ENCODE results near the gene B4GALNT3.

The B4GALNT3 gene

GRCh38 chr12:467591-467990 is 7.9 kb downstream of the B4GALNT3 start:
- no peaks in the 10 kb centered on the region for H3K36me3 ChIP-seq (ENCODE audit: control insufficient read depth, insufficient read depth, low read length)
- peaks cover 26% of the 10 kb centered on the region for H3K4me1 ChIP-seq (ENCODE audit: control insufficient read depth, insufficient read depth, low read length, poor library complexity, severe bottlenecking)
- no peaks in the 10 kb centered on the region for H3K9me3 ChIP-seq (ENCODE audit: control insufficient read depth, low read length)
- no peak overlapping the region for H3K27ac ChIP-seq (ENCODE audit: low read depth, low read length, severe bottlenecking)
- no peak overlapping the region for H3K4me3 ChIP-seq (ENCODE audit: extremely low read depth, insufficient read depth, low read length, poor library complexity, severe bottlenecking)
- 98 to 100% methylated on average over 1 to 5 of the region's 6 CpGs for WGBS, 2 experiments (ENCODE audit: insufficient coverage in 2 of 2)

GRCh38 chr12:468671-469389 is 9.1 kb downstream of the B4GALNT3 start:
- WGBS, 2 experiments (ENCODE audit: insufficient coverage in 2 of 2) = 81 to 88% methylated on average over 7 to 8 of the region's 10 CpGs
- no peak overlapping the region for H3K4me3 ChIP-seq (ENCODE audit: extremely low read depth, insufficient read depth, low read length, poor library complexity, severe bottlenecking)
- H3K9me3 ChIP-seq (ENCODE audit: control insufficient read depth, low read length) = no peaks in the 10 kb centered on the region
- H3K36me3 ChIP-seq (ENCODE audit: control insufficient read depth, insufficient read depth, low read length) = no peaks in the 10 kb centered on the region
- peaks cover 38% of the 10 kb centered on the region for H3K4me1 ChIP-seq (ENCODE audit: control insufficient read depth, insufficient read depth, low read length, poor library complexity, severe bottlenecking)
- peak overlapping the region; percentile 71 for H3K27ac ChIP-seq (ENCODE audit: low read depth, low read length, severe bottlenecking)

DNA sequence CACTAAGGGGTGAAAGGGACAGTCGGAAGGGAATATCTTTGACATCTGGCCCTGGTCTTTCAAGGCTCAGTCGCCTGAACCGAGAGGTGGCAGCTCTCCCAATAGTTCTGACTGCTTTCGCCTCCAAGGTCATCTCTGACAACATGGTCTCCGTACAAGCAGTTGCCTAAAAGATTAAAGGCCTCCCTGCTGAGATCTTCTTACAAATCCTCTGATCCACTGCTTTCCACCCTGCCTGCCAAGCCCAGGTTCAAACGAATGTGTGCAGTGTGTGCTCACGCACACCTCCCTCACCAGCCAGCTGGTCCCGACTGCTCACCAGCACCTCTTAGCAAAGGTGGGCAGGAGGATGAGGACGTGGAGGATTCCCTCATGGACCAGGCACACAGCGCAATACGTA is 10.4 kb downstream of the B4GALNT3 start:
- no peak overlapping the region for H3K27ac ChIP-seq (ENCODE audit: low read depth, low read length, severe bottlenecking)
- no peaks in the 10 kb centered on the region for H3K36me3 ChIP-seq (ENCODE audit: control insufficient read depth, insufficient read depth, low read length)
- no peak overlapping the region for H3K4me3 ChIP-seq (ENCODE audit: extremely low read depth, insufficient read depth, low read length, poor library complexity, severe bottlenecking)
- H3K4me1 ChIP-seq (ENCODE audit: control insufficient read depth, insufficient read depth, low read length, poor library complexity, severe bottlenecking) = peaks cover 41% of the 10 kb centered on the region
- 81 to 83% methylated on average over 10 to 11 of the region's 11 CpGs for WGBS, 2 experiments (ENCODE audit: insufficient coverage in 2 of 2)
- no peaks in the 10 kb centered on the region for H3K9me3 ChIP-seq (ENCODE audit: control insufficient read depth, low read length)

GRCh38 chr12:473198-473597 is 13.5 kb downstream of the B4GALNT3 start:
- no peaks in the 10 kb centered on the region for H3K9me3 ChIP-seq (ENCODE audit: control insufficient read depth, low read length)
- H3K36me3 ChIP-seq (ENCODE audit: control insufficient read depth, insufficient read depth, low read length) = peaks cover 11% of the 10 kb centered on the region
- no peak overlapping the region for H3K4me3 ChIP-seq (ENCODE audit: extremely low read depth, insufficient read depth, low read length, poor library complexity, severe bottlenecking)
- H3K27ac ChIP-seq (ENCODE audit: low read depth, low read length, severe bottlenecking) = peak overlapping the region; percentile 88
- 84 to 93% methylated on average over 2 to 4 of the region's 5 CpGs for WGBS, 2 experiments (ENCODE audit: insufficient coverage in 2 of 2)
- H3K4me1 ChIP-seq (ENCODE audit: control insufficient read depth, insufficient read depth, low read length, poor library complexity, severe bottlenecking) = peaks cover 45% of the 10 kb centered on the region

DNA sequence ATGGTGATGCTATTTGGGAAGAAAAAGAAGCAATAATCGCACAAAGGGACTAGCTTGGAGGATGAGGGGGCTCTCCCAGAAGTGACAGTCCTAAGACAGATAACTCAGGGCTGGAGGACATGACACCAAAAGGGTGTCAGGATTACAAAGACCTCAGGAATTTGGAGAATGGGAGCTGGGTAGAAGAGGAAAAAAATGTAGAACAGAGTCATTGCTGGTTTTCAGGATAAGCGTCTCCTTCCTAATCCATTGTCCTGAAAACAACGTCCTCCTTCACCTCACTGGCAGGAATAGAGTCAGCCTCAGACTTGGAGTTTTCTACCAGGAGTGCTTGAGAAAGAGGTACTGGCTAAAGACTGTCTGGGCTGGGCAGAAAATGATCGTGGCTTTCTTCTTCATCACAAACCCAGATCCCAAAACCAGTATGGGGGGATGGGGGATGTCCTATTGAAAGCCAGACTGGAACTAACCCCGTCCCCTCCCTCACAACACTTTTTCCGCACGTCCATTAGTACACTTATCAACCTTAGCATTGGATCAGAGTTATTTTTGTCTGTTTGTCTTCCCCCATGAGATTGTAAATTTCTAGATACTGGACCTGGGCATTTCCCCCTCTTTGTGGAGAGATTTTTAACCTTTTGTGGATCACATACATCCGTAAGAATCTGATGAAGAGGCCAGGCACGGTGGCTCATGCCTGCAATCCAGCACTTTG is 14.3 kb downstream of the B4GALNT3 start:
- Histone ChIP-seq H3K27ac (ENCODE audit: low read depth, low read length, severe bottlenecking) (peak overlapping the region; percentile 88), H3K9me3 (ENCODE audit: control insufficient read depth, low read length) (no peaks in the 10 kb centered on the region), H3K4me3 (ENCODE audit: extremely low read depth, insufficient read depth, low read length, poor library complexity, severe bottlenecking) (no peak overlapping the region), H3K36me3 (ENCODE audit: control insufficient read depth, insufficient read depth, low read length) (peaks cover 11% of the 10 kb centered on the region), H3K4me1 (ENCODE audit: control insufficient read depth, insufficient read depth, low read length, poor library complexity, severe bottlenecking) (peaks cover 37% of the 10 kb centered on the region)
- 74 to 77% methylated on average over 2 to 8 of the region's 9 CpGs for WGBS, 2 experiments (ENCODE audit: insufficient coverage in 2 of 2)

- Histone ChIP-seq H3K27ac (ENCODE audit: low read depth, low read length, severe bottlenecking) (no peak overlapping the region), H3K4me3 (ENCODE audit: extremely low read depth, insufficient read depth, low read length, poor library complexity, severe bottlenecking) (no peak overlapping the region), H3K9me3 (ENCODE audit: control insufficient read depth, low read length) (no peaks in the 10 kb centered on the region), H3K4me1 (ENCODE audit: control insufficient read depth, insufficient read depth, low read length, poor library complexity, severe bottlenecking) (peaks cover 32% of the 10 kb centered on the region), H3K36me3 (ENCODE audit: control insufficient read depth, insufficient read depth, low read length) (peaks cover 11% of the 10 kb centered on the region)
- WGBS, 2 experiments (ENCODE audit: insufficient coverage in 2 of 2) = 73 to 80% methylated on average over 5 of the region's 5 CpGs
Observed at GRCh38 chr12:475286-475685, 15.5 kb downstream of the B4GALNT3 start.

- Histone ChIP-seq H3K27ac (ENCODE audit: low read depth, low read length, severe bottlenecking) (no peak overlapping the region), H3K4me3 (ENCODE audit: extremely low read depth, insufficient read depth, low read length, poor library complexity, severe bottlenecking) (no peak overlapping the region), H3K9me3 (ENCODE audit: control insufficient read depth, low read length) (no peaks in the 10 kb centered on the region), H3K4me1 (ENCODE audit: control insufficient read depth, insufficient read depth, low read length, poor library complexity, severe bottlenecking) (peaks cover 37% of the 10 kb centered on the region), H3K36me3 (ENCODE audit: control insufficient read depth, insufficient read depth, low read length) (peaks cover 11% of the 10 kb centered on the region)
- 80 to 95% methylated on average over 4 of the region's 4 CpGs for WGBS, 2 experiments (ENCODE audit: insufficient coverage in 2 of 2)
Observed at GRCh38 chr12:479161-479560, 19.4 kb downstream of the B4GALNT3 start.

DNA sequence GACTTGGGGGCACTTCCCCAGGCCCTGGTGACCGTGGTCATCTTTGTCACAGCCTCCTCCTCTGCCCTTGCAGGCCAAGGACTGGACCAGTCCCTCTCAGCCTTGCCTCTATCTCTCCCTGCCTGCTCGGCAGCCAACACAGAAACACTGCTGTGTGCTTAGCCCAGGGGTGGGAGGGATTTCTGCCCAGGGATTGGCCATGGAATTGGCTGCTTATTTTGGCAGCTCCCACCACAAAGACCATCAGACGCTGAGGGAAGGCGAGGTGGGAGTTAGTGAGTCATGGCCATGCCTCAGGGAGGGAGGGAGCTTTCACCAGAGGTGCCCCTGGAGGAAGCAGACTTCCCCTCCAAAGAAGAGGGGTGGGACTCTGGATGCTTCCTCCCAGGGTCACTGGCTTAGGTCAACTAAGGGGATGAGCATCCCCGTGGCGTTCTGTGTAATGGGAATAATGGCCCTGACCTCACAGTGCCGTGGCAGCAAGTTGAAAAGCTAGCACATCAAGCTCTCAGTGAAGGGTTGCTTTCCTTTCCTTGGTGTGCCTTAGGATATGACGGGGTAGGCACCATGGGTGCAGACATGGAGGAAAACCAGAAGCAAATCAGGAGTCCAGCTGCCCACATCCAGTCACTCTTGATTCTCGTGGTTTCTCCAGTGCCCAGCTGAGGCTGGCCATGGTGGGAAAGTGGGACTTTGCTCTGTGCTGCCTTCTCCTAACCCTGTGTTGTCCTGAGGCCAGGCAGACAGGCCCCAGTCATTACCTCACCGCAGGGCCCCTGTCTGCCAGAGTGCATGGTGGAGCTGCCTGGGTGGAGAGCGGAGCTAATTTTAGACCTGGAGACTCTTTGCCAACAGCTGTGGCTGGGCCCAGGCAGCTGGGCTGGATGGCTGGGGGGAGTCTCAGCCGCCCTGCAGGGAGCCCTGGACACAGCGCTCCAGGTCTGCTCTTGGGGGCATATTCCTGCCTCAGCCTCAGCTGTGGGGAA is 21.4 kb downstream of the B4GALNT3 start:
- no peaks in the 10 kb centered on the region for H3K9me3 ChIP-seq (ENCODE audit: control insufficient read depth, low read length)
- peaks cover 15% of the 10 kb centered on the region for H3K36me3 ChIP-seq (ENCODE audit: control insufficient read depth, insufficient read depth, low read length)
- 58 to 66% methylated on average over 10 to 11 of the region's 13 CpGs for WGBS, 2 experiments (ENCODE audit: insufficient coverage in 2 of 2)
- peaks cover 22% of the 10 kb centered on the region for H3K4me1 ChIP-seq (ENCODE audit: control insufficient read depth, insufficient read depth, low read length, poor library complexity, severe bottlenecking)
- peak overlapping the region; percentile 86 for H3K27ac ChIP-seq (ENCODE audit: low read depth, low read length, severe bottlenecking)
- H3K4me3 ChIP-seq (ENCODE audit: extremely low read depth, insufficient read depth, low read length, poor library complexity, severe bottlenecking) = no peak overlapping the region

DNA sequence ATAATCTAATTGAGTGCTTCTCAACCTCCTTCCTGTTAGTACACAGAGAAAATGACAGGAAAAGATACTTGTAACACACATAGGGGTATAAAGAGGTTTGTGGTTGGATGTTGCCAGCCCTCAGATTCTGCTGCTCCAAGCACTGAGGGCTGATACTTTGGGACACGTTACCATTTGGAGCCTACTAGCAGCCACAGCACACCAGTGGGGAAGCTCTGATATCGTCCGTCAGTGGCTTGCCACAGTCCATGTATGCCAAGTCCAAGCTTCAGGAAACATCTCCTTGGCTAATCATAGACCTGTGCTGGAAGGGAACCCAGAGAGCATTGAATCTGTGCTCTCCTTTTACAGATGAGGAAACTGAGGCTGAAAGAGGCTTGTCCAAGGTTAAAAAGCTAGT is 22.3 kb downstream of the B4GALNT3 start:
- no peak overlapping the region for H3K4me3 ChIP-seq (ENCODE audit: extremely low read depth, insufficient read depth, low read length, poor library complexity, severe bottlenecking)
- peaks cover 15% of the 10 kb centered on the region for H3K36me3 ChIP-seq (ENCODE audit: control insufficient read depth, insufficient read depth, low read length)
- H3K27ac ChIP-seq (ENCODE audit: low read depth, low read length, severe bottlenecking) = no peak overlapping the region
- peaks cover under 1% of the 10 kb centered on the region for H3K9me3 ChIP-seq (ENCODE audit: control insufficient read depth, low read length)
- peaks cover 22% of the 10 kb centered on the region for H3K4me1 ChIP-seq (ENCODE audit: control insufficient read depth, insufficient read depth, low read length, poor library complexity, severe bottlenecking)
- 97 to 100% methylated on average over 3 of the region's 3 CpGs for WGBS, 2 experiments (ENCODE audit: insufficient coverage in 2 of 2)

GRCh38 chr12:484096-484495 is 24.4 kb downstream of the B4GALNT3 start:
- peaks cover 22% of the 10 kb centered on the region for H3K4me1 ChIP-seq (ENCODE audit: control insufficient read depth, insufficient read depth, low read length, poor library complexity, severe bottlenecking)
- peaks cover 3% of the 10 kb centered on the region for H3K9me3 ChIP-seq (ENCODE audit: control insufficient read depth, low read length)
- peaks cover 7% of the 10 kb centered on the region for H3K36me3 ChIP-seq (ENCODE audit: control insufficient read depth, insufficient read depth, low read length)
- WGBS, 2 experiments (ENCODE audit: insufficient coverage in 2 of 2) = 94 to 95% methylated on average over 8 to 9 of the region's 11 CpGs
- H3K27ac ChIP-seq (ENCODE audit: low read depth, low read length, severe bottlenecking) = no peak overlapping the region
- H3K4me3 ChIP-seq (ENCODE audit: extremely low read depth, insufficient read depth, low read length, poor library complexity, severe bottlenecking) = no peak overlapping the region

All from mesodermal cell (in vitro differentiated cells).